ENCODE measurements around the gene ERC1. TPM values are rescaled to one million over a fixed set of nuclear protein-coding genes. Genes with fewer than 3 reads are reported as not detected.

Gene ERC1
- total and polyA plus RNA-seq, 2 of the 4 experiments (the other 2 are of a cell fraction) = 11.6 to 25.6 TPM

GRCh38 chr12:1515428-1515827 is 524.4 kb downstream of the ERC1 start:
- Histone ChIP-seq H2AK9ac (replicated peaks; ENCODE audit: low read depth, low read length, poor library complexity) (no peak overlapping the region), H3K27me3 (ENCODE audit: control insufficient read depth, insufficient read depth, low read length) (no peaks in the 10 kb centered on the region), H2BK120ac (ENCODE audit: low read depth, low read length) (no peak overlapping the region), H3K18ac (ENCODE audit: low read depth, low read length) (no peak overlapping the region), H3K56ac (ENCODE audit: extremely low read depth, insufficient read depth, low read length) (no peak overlapping the region), H2BK20ac (ENCODE audit: low read depth, low read length) (no peak overlapping the region), H3K9ac (ENCODE audit: low read depth, low read length) (no peak overlapping the region), H4K8ac (ENCODE audit: low read depth in 2 of 2, low read length in 2 of 2) (no peak overlapping the region), H4K20me1 (ENCODE audit: insufficient read depth, low read length) (no peaks in the 10 kb centered on the region), H3K27ac (ENCODE audit: insufficient read depth, low read length) (no peak overlapping the region), H3K4me3 (ENCODE audit: insufficient read depth, low read depth, low read length) (no peak overlapping the region), H2BK5ac (ENCODE audit: low read depth, low read length, poor library complexity, severe bottlenecking) (no peak overlapping the region), H3K14ac (replicated peaks; ENCODE audit: low read depth, low read length) (no peak overlapping the region), H2AFZ (replicated peaks; ENCODE audit: low read length, poor library complexity) (no peak overlapping the region), H3K23ac (ENCODE audit: low read depth, low read length) (no peak overlapping the region), H3K4me2 (ENCODE audit: low read depth, low read length) (no peak overlapping the region), H3K4me1 (ENCODE audit: control insufficient read depth, insufficient read depth, low read length) (peaks cover 16% of the 10 kb centered on the region), H2BK15ac (ENCODE audit: low read depth, low read length) (no peak overlapping the region), H3K36me3 (ENCODE audit: control insufficient read depth, insufficient read depth, low read length) (no peaks in the 10 kb centered on the region), H4K5ac (ENCODE audit: low read depth, low read length) (no peak overlapping the region), H2AK5ac (ENCODE audit: low read depth, low read length) (no peak overlapping the region), H3K4ac (ENCODE audit: low read depth, low read length) (no peak overlapping the region), H4K91ac (ENCODE audit: insufficient read depth, low read depth, low read length) (no peak overlapping the region), H3K9me3 (ENCODE audit: control insufficient read depth, insufficient read depth, low read length) (no peaks in the 10 kb centered on the region), H3K9me1 (ENCODE audit: insufficient read depth, low read length) (peaks cover 8% of the 10 kb centered on the region), H3K79me1 (ENCODE audit: low read depth in 1 of 2, low read length in 2 of 2) (0 out of 4 replicates have a peak, but pooled peaks cover 0 to 5% of the 10 kb centered on the region in 2 experiments)
- in situ Hi-C loops (cut with MboI; ENCODE audit: low sequenced_read_pairs) (no loop called here), intact Hi-C loops (cut with micrococcal nuclease) (no loop called here), dilution Hi-C loops (cut with HindIII; ENCODE audit: low sequenced_read_pairs, unreplicated experiment) (no loop called here)
- no TSS peak for BruUV-seq (replicated peaks)
- ATAC-seq (ENCODE audit: low read depth) = no peak
- DNase-seq = no peak
- CTCF ChIA-PET = no interaction called here
- no CpG with 5 or more reads among the region's 1 CpG for WGBS, 2 experiments (ENCODE audit: extremely low coverage in 2 of 2, insufficient read length in 1 of 2)
- TF ChIP-seq FOS (IDR thresholded peaks at IDR 0.05; ENCODE audit: low read depth, low read length) (no peak), USF2 (IDR thresholded peaks at IDR 0.05; ENCODE audit: low read depth, low read length) (no peak), RCOR1 (IDR thresholded peaks at IDR 0.05; ENCODE audit: insufficient replicate concordance, low read length) (no peak), SMC3 (IDR thresholded peaks at IDR 0.05; ENCODE audit: low read depth, low read length) (no peak), CHD1 (IDR thresholded peaks at IDR 0.05; ENCODE audit: low read depth, low read length) (no peak), MAZ (IDR thresholded peaks at IDR 0.05; ENCODE audit: borderline replicate concordance, low read depth, low read length) (no peak)
- POLR2A ChIA-PET (ENCODE audit: unreplicated experiment) = no interaction called here
